Measurements from ENCODE around the gene CAPN5.

GRCh38 chr11:77163271-77163670, 96.5 kb downstream of the CAPN5 start:
- no peak for TF ChIP-seq CTCF (IDR thresholded peaks at IDR 0.05; ENCODE audit: low read length)
- TF ChIP-seq EZH2 (IDR thresholded peaks at IDR 0.05; ENCODE audit: borderline replicate concordance, low read length), result no peak
